ENCODE data around the gene COQ10B.

GRCh38 chr2:197516393-197516761 lies 63.0 kb downstream of the COQ10B start:
- TF ChIP-seq CTCF (IDR thresholded peaks at IDR 0.05) (no peak), POLR2A (IDR thresholded peaks at IDR 0.05) (no peak)
